Measurements from ENCODE around the gene ADPRHL1. TPM values are rescaled to one million over a fixed set of nuclear protein-coding genes. Genes with fewer than 3 reads are reported as not detected.
A peak's percentile ranks its signal among the peaks of the same experiment; 100 is the strongest.

ADPRHL1 gene
- total RNA-seq, 1 experiment from 2014 or later: 1.5 TPM

DNA sequence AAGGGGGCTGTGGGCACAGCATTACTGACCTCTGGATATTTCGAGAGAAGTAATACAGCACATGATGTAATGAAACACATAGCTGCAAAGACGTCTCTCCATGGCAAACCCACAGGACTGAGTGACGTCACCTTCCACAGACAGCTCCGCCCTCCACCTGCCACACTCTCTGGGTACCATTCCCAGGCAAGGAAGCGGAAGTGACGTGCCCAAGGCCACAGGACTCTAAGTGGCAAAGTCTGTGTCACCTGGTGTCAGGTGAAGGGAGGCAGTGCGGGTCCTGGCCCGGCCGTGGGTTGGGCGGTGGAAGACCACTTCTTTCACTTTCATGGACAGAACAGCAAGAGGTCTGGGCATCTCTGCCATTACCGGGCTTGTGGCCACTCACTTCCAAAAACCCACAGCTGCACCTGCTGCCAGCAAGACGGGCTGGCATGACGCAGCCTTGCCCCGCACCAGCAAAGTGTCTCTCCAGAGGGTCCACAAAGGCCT lies 6.8 kb upstream of the ADPRHL1 start:
- no peaks in the 10 kb centered on the region for H3K4me1 Mint-ChIP-seq
- H3K36me3 Mint-ChIP-seq: peaks cover 69% of the 10 kb centered on the region
- TF ChIP-seq, protein P1, sequence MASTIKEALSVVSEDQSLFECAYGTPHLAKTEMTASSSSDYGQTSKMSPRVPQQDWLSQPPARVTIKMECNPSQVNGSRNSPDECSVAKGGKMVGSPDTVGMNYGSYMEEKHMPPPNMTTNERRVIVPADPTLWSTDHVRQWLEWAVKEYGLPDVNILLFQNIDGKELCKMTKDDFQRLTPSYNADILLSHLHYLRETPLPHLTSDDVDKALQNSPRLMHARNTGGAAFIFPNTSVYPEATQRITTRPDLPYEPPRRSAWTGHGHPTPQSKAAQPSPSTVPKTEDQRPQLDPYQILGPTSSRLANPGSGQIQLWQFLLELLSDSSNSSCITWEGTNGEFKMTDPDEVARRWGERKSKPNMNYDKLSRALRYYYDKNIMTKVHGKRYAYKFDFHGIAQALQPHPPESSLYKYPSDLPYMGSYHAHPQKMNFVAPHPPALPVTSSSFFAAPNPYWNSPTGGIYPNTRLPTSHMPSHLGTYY (CRISPR knock-in tag; IDR thresholded peaks at IDR 0.05): no peak
- TF ChIP-seq NR1H2 (CRISPR knock-in tag; IDR thresholded peaks at IDR 0.05) (no peak), ZNF317 (CRISPR knock-in tag; IDR thresholded peaks at IDR 0.05; ENCODE audit: borderline replicate concordance, low read depth) (no peak), MXD4 (CRISPR knock-in tag; IDR thresholded peaks at IDR 0.05; ENCODE audit: borderline replicate concordance) (no peak), ZNF121 (CRISPR knock-in tag; IDR thresholded peaks at IDR 0.05) (no peak), NFATC4 (CRISPR knock-in tag; IDR thresholded peaks at IDR 0.05) (no peak), ELF4 (CRISPR knock-in tag; IDR thresholded peaks at IDR 0.05; ENCODE audit: low read depth) (no peak), NFYB (CRISPR knock-in tag; conservative IDR thresholded peaks at IDR 0.05; ENCODE audit: low read depth) (no peak), ATF1 (CRISPR knock-in tag; IDR thresholded peaks at IDR 0.05) (no peak), FOXK1 (CRISPR knock-in tag; IDR thresholded peaks at IDR 0.05) (no peak)
- TF ChIP-seq, protein P2, sequence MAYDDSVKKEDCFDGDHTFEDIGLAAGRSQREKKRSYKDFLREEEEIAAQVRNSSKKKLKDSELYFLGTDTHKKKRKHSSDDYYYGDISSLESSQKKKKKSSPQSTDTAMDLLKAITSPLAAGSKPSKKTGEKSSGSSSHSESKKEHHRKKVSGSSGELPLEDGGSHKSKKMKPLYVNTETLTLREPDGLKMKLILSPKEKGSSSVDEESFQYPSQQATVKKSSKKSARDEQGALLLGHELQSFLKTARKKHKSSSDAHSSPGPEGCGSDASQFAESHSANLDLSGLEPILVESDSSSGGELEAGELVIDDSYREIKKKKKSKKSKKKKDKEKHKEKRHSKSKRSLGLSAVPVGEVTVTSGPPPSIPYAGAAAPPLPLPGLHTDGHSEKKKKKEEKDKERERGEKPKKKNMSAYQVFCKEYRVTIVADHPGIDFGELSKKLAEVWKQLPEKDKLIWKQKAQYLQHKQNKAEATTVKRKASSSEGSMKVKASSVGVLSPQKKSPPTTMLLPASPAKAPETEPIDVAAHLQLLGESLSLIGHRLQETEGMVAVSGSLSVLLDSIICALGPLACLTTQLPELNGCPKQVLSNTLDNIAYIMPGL (CRISPR knock-in tag; IDR thresholded peaks at IDR 0.05): no peak
- no peak overlapping the region for H3K4me3 Mint-ChIP-seq
- ATAC-seq (no peak), DNase-seq (ENCODE audit: low spot score) (no peak)
- no peaks in the 10 kb centered on the region for H3K9me3 Mint-ChIP-seq
- ChIA-PET CTCF (interaction anchor here (1.0 kb wide), 1 partner anchor 29 kb away, joined by 3 read pairs; no protein-coding TSS in a partner anchor), POLR2A (no interaction called here)
- H3K27me3 Mint-ChIP-seq (ENCODE audit: low read depth): no peaks in the 10 kb centered on the region
- H3K27ac Mint-ChIP-seq: no peak overlapping the region

GRCh38 chr13:113458253-113459065 lies 5.2 kb upstream of the ADPRHL1 start:
- DNase-seq (ENCODE audit: low spot score) (peak; percentile 42), ATAC-seq (peak; percentile 55)
- no peaks in the 10 kb centered on the region for H3K9me3 Mint-ChIP-seq
- POLR2A ChIA-PET: no interaction called here
- TF ChIP-seq ZNF121 (CRISPR knock-in tag; IDR thresholded peaks at IDR 0.05) (no peak), ZNF423 (CRISPR knock-in tag; IDR thresholded peaks at IDR 0.05) (peak; percentile 74), NFYB (CRISPR knock-in tag; conservative IDR thresholded peaks at IDR 0.05; ENCODE audit: low read depth) (no peak)
- H3K4me3 Mint-ChIP-seq: no peak overlapping the region
- H3K27ac Mint-ChIP-seq: peak overlapping the region; percentile 87
- CTCF ChIA-PET: interaction anchor here (0.6 to 3.6 kb wide), 10 partner anchors 29 to 159 kb away, joined by 3 to 29 read pairs (median 4); partner anchors contain the start of gene DCUN1D2
- H3K27me3 Mint-ChIP-seq (ENCODE audit: low read depth): no peaks in the 10 kb centered on the region
- no peaks in the 10 kb centered on the region for H3K4me1 Mint-ChIP-seq
- H3K36me3 Mint-ChIP-seq: peaks cover 67% of the 10 kb centered on the region

DNA sequence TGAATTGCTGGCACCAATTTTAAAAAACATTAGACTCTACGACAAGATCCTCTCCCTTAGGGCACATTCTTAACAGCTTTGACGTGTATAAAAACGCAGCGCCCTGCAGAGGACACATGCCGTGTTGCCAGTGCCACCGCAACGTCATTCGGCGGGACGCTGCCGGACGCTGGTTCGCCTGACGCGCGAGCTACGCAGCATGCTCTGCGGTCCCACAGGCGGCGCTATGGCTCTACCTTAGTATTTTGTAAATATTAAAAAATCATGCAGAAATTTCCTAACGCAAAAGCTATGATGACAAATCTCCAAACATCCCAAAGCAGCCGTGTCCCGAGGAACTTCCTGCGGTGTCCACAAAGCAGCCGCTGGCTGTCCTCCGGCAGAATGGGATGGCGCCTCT lies 4.2 kb upstream of the ADPRHL1 start:
- ATAC-seq: no peak
- peaks cover 64% of the 10 kb centered on the region for H3K36me3 Mint-ChIP-seq

More for the DNA sequence above, 4.2 kb upstream of the ADPRHL1 start:
- H3K27ac Mint-ChIP-seq: no peak overlapping the region
- no peaks in the 10 kb centered on the region for H3K4me1 Mint-ChIP-seq
- H3K27me3 Mint-ChIP-seq (ENCODE audit: low read depth): no peaks in the 10 kb centered on the region
- H3K4me3 Mint-ChIP-seq: no peak overlapping the region
- DNase-seq (ENCODE audit: low spot score): no peak
- no peak for TF ChIP-seq NFATC4 (CRISPR knock-in tag; IDR thresholded peaks at IDR 0.05)
- TF ChIP-seq, protein P3, sequence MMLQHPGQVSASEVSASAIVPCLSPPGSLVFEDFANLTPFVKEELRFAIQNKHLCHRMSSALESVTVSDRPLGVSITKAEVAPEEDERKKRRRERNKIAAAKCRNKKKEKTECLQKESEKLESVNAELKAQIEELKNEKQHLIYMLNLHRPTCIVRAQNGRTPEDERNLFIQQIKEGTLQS (CRISPR knock-in tag; conservative IDR thresholded peaks at IDR 0.05): no peak
- no peak for TF ChIP-seq ZNF396 (CRISPR knock-in tag; IDR thresholded peaks at IDR 0.05; ENCODE audit: borderline replicate concordance)
- no peak for TF ChIP-seq ESRRA (CRISPR knock-in tag; IDR thresholded peaks at IDR 0.05; ENCODE audit: borderline replicate concordance)
- TF ChIP-seq ZNF671 (CRISPR knock-in tag; IDR thresholded peaks at IDR 0.05): no peak
- TF ChIP-seq ZNF219 (CRISPR knock-in tag; IDR thresholded peaks at IDR 0.05; ENCODE audit: borderline replicate concordance): no peak
- TF ChIP-seq ZNF416 (CRISPR knock-in tag; IDR thresholded peaks at IDR 0.05): no peak
- no peak for TF ChIP-seq ATF1 (CRISPR knock-in tag; IDR thresholded peaks at IDR 0.05)
- TF ChIP-seq ZBTB21 (CRISPR knock-in tag; IDR thresholded peaks at IDR 0.05; ENCODE audit: borderline replicate concordance): no peak
- no peak for TF ChIP-seq ZNF138 (CRISPR knock-in tag; conservative IDR thresholded peaks at IDR 0.05)
- no peak for TF ChIP-seq TEAD4 (CRISPR knock-in tag; IDR thresholded peaks at IDR 0.05)
- TF ChIP-seq, protein P1 (CRISPR knock-in tag; IDR thresholded peaks at IDR 0.05): no peak
- TF ChIP-seq, protein P4, sequence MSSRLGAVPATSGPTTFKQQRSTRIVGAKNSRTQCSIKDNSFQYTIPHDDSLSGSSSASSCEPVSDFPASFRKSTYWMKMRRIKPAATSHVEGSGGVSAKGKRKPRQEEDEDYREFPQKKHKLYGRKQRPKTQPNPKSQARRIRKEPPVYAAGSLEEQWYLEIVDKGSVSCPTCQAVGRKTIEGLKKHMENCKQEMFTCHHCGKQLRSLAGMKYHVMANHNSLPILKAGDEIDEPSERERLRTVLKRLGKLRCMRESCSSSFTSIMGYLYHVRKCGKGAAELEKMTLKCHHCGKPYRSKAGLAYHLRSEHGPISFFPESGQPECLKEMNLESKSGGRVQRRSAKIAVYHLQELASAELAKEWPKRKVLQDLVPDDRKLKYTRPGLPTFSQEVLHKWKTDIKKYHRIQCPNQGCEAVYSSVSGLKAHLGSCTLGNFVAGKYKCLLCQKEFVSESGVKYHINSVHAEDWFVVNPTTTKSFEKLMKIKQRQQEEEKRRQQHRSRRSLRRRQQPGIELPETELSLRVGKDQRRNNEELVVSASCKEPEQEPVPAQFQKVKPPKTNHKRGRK (CRISPR knock-in tag; IDR thresholded peaks at IDR 0.05; ENCODE audit: borderline replicate concordance): no peak
- no peak for TF ChIP-seq SOX15 (CRISPR knock-in tag; IDR thresholded peaks at IDR 0.05)
- TF ChIP-seq GRHL2 (CRISPR knock-in tag; IDR thresholded peaks at IDR 0.05; ENCODE audit: insufficient replicate concordance, severe bottlenecking): no peak
- TF ChIP-seq FOXJ3 (CRISPR knock-in tag; IDR thresholded peaks at IDR 0.05; ENCODE audit: borderline replicate concordance): no peak
- TF ChIP-seq SP1 (CRISPR knock-in tag; conservative IDR thresholded peaks at IDR 0.05): no peak
- ChIA-PET CTCF (interaction anchor here (0.5 to 3.6 kb wide), 11 partner anchors 30 to 160 kb away, joined by 3 to 29 read pairs (median 4); partner anchors contain the start of gene DCUN1D2), POLR2A (no interaction called here)
- H3K9me3 Mint-ChIP-seq: no peaks in the 10 kb centered on the region
